Measurements from ENCODE around the gene MUC20.
"Not testable (repeated sequence)": the region's sequence is repeated elsewhere in the genome, so short reads cannot be mapped to it uniquely, and the experiment has no call there.

Gene MUC20

DNA sequence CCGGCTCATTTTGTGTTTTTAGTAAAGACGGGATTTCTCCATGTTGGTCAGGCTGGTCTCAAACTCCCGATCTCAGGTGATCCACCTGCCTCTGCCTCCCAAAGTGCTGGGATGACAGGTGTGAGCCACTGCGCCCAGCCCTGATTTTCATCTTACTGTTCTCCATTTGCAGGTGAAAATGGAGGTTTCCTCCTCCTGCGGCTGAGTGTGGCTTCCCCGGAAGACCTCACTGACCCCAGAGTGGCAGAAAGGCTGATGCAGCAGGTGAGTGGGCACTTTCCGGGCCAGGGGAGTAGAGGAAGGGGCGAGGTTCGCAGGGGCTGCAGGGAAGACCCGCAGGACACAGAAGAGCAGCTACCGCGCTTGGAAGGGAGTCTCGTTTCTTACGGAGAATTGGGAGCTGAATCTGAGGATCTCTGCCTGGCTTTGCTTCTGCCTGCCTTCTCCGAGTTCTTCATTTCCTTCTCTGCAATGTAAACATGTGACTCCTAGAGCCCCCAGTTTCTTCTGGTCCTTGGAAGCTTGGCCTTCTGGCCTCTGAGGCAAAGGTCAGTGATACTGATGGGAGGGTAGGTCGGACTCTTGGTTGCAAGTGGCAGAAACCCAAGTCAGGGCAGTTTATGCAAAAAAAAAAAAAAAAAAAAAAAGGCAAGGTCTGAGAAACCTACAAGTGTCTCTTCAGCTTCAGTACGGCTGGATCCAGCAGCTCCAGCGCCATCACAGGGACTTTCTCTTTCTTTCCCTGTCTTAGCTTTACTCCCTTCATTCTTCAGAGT is 8.9 kb downstream of the MUC20 start:
- DNase-seq (ENCODE audit: low spot score): no peak

DNA sequence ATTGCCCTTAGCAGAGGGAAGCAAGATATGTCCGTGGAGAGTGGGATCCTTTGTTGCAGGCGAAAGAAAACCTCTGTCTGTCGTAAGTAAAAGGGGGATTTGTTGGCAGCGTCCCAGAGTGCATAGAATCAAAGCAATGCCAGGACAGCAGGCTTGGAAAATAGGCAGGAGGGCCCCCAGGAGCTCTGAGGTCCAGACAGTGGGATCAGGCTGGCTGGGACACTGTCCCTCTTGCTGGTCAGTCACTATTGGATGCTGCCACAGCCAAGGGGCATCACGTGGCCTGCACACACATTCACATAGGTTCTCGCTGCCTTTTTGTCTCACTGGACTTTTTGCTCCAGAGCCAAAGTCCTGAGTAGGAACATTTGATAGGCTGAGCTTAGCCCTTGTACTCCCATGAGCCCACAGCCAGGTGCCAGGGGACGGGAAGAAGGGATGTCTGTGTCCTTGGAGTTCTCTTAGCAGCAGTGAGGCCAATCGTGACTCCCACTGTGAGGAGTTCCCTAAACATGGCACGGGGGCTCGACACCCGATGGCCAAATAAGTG is 10.7 kb downstream of the MUC20 start:
- DNase-seq (ENCODE audit: low spot score): no peak

DNA sequence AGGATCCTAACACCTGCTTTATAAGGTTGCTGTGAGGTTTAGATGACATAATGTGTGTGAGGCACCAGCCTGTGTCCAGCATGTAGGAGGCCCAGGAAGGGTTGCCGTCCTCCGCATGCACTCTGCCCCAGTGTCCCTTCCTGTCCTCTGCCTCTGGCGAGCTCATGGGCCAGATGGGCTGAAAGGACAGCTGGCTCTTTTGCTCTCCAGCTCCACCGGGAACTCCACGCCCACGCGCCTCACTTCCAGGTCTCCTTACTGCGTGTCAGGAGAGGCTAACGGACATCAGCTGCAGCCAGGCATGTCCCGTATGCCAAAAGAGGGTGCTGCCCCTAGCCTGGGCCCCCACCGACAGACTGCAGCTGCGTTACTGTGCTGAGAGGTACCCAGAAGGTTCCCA is 12.2 kb downstream of the MUC20 start:
- no peak for DNase-seq (ENCODE audit: low spot score)

DNA sequence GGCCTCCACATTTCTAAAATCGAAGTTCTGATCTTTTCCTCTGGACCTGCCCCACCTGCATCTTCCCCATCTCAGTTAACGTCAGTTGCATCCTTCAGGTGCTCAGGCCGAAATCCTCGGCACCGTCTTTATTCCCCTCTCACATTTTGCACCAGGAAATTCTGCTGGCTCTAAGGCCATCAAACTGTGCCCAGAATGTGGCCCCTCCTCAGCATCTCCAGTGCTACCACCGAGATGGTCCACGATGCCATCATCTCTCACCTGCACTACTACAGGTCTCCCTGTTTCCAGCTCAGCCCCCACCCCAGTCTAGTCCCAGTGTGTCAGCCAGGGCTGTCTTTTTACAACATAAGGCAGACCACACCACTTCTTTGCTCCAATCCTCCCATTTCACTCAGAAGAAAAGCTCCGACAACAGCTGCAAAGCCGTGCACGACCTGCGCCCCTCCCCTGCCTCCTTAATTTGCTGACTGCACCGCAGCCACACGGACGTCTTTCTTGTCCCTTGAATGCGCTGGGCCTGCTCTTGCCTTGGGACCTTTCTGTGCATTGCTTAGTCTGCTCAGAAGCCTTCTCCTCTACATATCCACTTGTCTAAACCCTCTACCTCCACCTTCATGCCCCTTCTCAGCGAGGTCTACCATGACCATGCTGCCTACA is 14.4 kb downstream of the MUC20 start:
- DNase-seq (ENCODE audit: low spot score): no peak

DNA sequence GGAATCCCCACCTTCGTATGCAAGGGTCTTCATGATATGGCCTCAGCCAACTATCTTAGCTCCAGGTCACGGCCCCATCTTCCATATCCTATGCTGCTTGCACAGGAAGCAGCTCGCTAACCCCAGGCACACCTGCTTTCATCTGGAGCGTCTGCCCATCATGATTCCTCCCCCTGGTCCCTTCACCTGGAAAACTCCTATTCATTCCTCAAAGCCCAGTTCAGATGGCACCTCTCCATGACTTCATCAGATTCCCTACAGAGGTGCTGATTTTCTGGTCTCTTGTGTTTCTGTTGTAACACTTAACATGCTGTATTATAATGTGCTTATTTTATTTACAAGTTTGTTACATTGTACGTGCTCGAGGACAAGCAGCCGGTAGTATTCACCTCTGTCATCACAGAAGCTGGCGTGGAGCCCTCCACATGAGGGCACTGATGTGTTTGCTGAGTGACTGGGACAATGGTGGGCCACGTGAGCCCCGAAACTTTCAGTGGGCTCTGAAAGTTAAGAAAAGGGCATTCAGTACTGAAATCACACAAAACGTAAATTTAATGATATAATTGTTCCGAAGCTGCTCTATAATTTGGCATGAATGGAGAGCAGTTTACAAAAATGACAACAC is 16.2 kb downstream of the MUC20 start:
- DNase-seq (ENCODE audit: low spot score): no peak

DNA sequence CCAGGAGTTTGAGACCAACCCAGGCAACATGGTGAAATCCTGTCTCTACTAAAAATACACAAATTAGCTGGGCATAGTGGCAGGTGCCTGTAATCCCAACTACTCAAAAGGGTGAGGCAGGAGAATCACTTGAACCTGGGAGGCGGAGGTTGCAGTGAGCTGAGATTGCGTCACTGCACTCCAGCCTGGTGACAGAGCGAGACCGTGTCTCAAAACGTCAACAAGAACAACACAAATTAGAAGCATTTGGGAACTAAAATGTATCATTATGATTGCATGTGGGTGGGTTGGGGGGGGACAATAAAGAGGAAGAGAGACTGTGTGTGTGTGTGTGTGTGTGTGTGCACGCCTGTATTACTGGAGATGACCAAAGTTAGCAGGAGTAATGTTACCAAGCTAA is 17.0 kb downstream of the MUC20 start:
- DNase-seq (ENCODE audit: low spot score): not testable (repeated sequence)

DNA sequence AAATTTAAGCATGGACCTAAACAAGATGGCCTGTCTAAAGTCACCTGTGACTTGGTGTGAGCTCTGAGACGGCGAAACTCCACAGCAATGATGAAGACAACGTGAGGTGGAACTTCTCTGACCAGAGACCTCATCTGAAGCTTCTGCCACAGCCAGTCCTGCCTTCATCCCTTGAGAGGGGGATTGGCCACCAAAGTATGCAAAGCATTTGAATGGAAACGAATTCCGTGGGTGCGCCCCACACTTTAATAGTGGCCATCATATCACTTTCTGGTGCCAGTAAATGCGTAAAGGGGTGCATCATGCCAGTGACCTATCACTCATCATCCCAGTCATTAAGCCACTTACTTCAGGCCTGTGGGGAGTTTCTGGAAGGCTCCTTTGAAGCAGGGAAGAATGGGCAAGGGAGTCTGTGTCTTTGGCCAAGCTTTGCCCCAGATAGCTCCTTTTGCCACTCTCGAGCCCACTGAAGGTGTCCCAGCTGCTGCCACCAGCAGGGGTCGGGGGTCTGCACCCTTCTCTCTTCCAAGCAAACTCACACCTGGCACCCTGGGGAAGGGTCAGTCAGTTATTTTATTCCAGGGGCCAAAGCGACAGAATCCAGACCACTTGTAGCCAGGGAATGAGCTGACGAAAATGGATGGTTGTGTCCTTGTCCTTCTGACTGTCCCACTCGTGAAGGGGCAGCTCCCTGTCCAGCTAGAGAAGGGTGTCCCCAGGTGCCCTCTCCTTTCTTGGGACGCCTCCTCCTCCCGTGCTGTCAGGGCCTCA is 17.7 kb downstream of the MUC20 start:
- DNase-seq (ENCODE audit: low spot score): no peak

DNA sequence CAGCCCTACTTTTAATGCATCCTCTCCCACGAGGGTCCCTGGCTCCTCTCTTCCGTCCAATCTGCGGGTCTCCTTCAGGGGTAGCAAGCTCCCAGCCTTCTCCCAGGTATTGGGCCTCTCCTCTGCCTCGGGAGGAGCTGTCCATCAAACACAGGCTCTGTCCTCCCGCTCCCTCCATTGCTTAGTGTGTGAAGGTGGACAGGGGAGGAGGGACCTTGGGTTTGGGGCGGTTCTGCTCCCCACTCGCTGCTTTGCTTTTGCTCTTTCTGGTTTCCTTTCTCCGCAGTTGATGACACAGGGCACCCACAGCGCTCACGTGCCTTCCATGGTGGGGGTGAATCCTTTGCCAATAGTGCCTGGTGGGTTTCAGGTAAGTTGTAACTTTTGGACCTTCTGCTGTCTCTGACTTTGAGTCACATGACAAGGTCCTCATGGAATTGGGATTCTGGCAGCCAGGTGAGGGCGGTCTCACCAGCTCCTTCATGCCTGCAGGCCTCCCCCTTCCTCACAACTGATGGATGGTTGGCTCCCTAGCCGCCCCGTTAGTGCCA is 18.9 kb downstream of the MUC20 start:
- no peak for DNase-seq (ENCODE audit: low spot score)

DNA sequence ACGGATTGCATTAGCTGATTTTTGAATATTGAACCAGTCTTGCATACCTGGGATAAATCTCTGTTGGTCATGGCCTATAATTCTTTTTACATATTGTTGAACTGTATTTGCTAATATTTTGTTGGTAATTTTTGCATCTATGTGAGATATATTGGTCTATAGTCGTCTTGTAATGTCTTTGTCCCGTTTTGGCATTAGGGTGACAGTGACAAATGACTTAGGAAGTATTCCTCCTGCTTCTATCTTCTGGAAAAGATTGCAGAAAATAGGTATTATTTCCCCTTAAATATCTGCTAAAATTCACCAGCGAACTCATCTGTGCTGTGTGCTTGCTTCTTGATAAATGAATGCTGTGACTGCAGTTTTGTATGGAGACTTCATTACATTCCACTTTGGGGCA is 23.7 kb downstream of the MUC20 start:
- DNase-seq (ENCODE audit: low spot score): no peak

DNA sequence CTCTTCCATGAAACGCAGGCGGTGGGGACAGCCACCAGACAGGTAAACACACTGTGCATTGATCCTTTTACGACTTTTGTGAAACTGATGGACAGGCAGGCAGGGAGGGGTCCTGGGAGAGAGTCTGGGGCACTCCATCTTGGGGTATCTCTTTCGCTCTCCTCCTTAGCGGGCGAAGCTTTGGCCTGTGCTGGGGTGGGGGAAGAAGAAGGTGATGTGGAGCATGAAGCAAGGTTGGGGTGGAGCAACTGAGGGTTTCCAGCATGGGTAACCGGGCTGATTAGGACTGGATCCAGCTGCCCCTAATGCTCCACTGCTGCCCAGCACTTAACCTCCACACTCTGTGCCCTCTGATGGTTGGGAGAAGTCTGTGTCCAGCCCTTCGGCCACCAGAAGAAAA is 25.6 kb downstream of the MUC20 start:
- DNase-seq (ENCODE audit: low spot score): no peak

DNA sequence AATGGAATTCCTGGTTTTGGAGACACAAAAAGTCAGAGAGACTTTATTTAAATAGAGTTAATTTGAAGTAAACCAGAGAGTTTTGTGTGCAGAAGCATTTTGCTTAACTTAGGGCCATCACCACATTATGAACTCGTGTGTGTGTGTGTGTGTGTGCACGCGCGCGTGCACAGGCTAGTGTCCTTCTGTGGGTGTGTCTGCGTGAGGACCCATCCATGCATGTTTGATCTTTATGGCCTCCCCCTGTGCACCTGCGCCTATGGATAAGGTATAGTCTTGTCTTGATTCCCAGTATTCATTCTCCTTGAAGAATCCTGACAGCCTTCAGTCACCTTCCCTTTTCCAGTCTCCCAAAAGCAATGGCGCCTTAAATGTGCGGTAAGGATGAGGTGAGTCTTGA is 26.0 kb downstream of the MUC20 start:
- no peak for DNase-seq (ENCODE audit: low spot score)

DNA sequence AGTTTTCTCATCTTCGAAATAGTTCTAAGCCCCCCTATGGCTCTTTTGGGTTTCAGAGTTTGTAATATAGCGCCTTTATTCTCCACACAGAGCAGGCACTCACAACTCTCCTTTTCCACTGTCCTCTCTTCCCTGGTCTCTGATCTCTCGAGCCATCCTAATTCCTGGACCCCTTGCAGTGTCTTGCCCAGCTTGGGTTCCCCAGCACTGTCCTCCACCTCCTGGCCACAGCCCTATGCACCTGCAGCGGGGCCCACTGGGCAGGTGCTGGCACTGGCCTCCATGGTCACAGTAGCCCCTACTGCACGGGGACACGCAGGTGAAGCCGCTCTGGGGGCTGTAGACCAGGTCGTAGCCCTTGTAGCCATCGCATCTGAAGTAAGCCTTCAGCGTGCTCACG is 27.9 kb downstream of the MUC20 start:
- DNase-seq (ENCODE audit: low spot score): no peak

DNA sequence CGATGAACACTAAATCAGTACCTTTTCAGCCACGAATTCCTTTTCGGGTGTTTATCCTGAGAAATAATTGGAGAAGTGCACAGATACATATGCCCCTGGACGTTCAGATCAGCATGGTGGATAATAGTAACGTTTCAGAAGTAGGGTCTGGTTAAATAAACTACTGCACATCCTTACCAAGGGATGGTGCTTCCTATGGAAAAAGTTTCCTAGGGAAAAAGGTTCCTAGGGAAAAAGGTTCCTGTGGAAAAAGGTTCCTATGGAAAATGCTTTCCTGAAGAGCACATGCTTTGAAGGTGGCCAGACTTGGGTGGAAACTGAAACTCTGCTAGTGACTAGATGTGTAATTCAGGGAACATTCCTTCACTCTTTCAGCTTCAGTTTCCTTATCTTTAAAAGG is 28.3 kb downstream of the MUC20 start:
- not testable (repeated sequence) for DNase-seq (ENCODE audit: low spot score)

DNA sequence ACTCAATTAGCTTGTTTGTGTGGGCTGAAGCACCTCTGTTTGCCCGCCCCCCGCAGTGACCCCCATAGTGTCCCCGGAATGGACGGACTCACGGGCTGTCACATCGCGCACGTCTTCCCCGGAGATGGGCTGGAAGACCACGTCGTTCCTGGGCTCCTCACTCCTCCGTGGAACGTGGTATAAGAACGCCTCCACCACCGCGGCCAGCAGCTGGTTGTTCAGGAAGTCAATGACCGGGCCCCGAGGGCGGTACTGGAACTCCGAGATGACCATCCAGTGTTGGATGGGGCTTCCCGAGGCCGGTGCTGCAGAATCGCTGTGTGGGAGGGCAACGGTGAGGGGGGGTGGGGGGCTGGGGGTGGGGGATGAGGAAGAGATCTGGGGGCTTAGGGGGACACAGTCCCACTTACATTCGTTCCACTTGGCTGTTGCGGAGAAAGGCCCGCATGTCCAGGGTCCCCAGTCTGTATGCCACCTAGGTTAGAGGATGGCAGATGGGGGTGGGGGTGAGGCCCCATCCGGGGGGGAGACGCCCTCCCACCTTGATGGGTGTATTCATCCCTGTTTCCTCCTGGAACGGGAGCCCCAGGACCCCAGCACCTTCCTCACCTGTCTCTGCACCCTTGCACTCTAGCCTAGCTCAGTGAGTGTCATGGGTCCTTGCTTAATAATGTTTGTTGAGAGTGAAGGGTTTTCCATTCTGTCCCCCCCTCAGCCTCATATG is 30.2 kb downstream of the MUC20 start:
- no peak for DNase-seq (ENCODE audit: low spot score)

DNA sequence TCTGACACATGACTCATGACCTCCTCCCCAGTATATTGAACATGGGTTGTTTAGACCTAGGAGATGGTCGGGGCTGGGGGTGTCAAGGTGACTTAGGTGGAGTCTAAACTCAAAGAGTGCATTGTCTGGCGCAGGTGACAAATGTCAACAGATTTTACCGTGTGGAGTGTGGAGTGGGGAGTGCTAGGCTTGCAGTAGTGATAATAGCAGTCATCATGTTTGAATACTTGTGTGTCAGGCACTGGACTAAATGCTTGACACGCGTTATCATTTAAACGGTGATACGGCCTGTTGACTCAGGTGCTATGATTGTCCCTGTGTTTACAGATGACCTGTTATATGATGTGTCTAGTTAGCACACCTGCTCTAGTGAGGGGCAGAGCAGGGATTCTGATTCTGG is 30.8 kb downstream of the MUC20 start:
- no peak for DNase-seq (ENCODE audit: low spot score)

DNA sequence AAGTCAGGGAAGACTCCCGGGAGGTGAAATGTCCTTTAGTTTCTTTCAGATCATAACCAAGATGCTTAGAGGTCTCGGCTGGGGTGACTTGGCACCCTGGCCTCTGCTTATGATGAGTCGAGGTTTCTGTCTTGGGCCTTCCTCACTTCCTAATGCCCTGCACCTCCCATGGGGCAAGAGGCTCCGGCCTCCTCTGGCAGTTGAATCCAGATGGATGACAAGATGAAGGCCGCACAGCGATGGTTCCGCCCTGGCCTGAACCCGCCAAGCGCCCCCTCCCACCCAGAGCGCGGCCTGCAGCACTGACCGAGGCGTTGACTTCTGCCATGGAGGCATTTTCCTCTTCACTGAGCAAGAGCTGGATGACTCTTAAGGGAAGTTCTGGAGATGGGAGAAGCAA is 31.3 kb downstream of the MUC20 start:
- DNase-seq (ENCODE audit: low spot score): no peak

DNA sequence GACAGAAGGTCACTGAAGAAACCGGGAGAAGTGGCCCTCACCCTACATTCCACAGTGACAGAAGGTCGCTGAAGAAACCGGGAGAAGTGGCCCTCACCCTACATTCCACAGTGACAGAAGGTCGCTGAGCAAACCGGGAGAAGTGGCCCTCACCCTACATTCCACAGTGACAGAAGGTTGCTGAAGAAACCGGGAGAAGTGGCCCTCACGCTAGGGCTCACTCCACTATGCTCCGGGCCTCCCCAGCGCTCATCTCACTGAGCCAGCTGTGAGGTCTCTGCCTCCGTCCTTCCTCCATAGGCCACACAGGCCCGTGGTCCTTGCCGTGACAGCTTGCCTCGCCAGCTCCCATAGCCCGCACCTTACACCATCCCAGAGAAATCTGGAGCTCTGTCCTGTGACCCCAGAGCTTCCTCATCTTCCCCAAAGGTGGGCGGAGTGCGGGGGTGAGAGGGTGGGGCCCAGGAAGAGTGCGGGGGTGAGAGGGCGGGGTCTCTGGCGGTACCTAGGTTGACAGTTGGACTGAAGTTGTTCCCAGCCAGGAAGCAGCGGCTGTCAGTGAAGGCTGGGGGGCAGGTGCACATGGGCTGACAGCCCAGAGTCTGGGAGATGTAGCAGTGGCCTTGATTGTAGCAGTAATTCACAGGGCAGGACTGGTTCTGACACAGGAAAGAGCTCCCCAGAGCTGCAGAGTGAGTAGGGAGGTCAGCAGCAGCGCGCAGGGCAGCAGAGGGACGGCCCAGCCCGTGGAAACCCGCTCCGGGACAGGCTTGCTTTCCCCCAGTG is 32.0 kb downstream of the MUC20 start:
- no peak for DNase-seq (ENCODE audit: low spot score)

DNA sequence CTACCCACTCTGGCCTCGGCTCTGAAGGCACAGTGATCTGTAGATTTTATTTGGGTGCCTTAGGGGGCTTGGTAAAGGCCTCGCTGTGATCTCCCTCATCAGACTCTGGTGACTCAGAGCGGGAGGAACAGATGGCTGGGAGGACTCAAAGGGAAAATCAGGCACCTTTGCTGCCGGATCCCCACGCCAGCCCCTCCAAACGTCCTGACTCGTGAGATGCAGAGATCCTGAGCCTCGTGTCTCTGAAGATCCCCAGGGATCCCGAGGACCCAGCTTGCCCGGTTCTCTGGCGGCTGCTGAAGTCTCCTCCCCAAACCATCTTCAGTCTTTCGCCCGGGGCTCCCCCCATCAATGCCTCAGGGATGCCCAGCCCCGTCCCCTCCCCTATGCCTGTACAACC is 32.8 kb downstream of the MUC20 start:
- DNase-seq (ENCODE audit: low spot score): no peak

DNA sequence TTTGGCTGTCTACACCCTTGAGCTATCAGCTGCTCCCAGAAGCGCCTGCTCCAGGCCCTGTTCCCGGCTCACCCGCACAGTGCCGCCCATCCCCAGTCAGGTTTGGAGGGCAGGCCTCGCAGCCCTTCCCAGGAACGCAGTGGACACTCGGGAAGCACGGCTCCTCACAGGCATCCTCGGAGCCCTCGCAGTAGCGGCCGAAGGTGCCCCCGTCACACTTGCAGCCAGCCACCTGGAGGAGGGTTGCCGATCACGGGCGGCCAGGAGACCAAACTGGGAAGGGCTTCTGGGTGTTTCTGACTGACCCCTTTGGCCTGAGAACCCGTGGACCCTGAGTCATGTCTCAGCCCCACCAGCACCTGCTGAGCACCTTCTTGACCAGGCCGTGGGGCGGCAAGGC is 33.4 kb downstream of the MUC20 start:
- DNase-seq (ENCODE audit: low spot score): no peak

DNA sequence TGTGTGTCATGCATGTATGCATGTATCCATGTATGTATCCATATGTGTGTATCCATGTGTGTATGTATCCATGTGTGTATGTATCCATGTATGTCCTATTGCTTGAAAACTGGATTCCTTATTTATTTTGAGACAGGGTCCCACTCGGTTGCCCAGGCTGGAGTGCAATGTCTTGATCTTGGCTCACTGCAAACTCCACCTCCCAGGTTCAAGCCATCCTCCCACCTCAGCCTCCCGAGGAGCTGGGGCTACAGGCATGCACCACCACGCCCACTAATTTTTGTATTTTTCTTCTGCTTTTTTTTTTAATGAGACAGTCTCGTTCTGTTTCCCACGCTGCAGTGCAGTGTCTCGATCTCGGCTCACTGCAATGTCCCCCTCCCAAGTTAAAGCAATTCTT is 34.1 kb downstream of the MUC20 start:
- DNase-seq (ENCODE audit: low spot score): no peak

DNA sequence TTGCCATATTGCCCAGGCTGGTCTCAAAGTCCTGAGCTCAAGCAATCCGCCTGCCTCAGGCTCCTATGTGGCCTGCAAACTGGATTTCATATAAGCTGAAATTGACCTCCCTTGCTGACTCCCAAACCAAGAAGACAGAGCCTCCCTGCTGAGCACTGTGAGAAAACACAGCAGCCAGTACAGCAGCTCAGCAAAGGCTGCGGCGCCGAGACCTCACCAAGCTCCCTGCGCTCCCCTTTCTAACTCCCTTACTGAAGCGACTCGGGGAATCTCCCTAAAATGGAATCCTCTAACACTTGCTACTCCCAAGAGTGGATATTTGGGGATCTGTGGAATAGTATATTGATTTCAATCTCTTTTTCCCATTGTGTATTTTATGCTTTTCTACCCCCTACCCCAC is 34.6 kb downstream of the MUC20 start:
- DNase-seq (ENCODE audit: low spot score): no peak
